Uterus (tissue), 4 donors: ENCODE results near the gene YIF1B. TPM values are rescaled to one million over a fixed set of nuclear protein-coding genes. Genes with fewer than 3 reads are reported as not detected.
"Not testable (repeated sequence)": the region's sequence is repeated elsewhere in the genome, so short reads cannot be mapped to it uniquely, and the experiment has no call there.

Experiments used
- DNase-seq, 2 donors: peaks; one replicate each; pipeline ENCODE4 v3.0.0-alpha.2; 2019 to 2020
- H3K27ac ChIP-seq, 2 donors: fragments of 200-600 bp; sonication (generic); 1 replicate in 1 of 2; 2 replicates in 1 of 2; pipeline ENCODE4 v1.5.1; 2016 to 2018
- H3K27me3 ChIP-seq, 2 donors: fragments of 200-600 bp; sonication (generic); one replicate each; pipeline ENCODE4 v1.5.1; 2018 to 2019; ENCODE audit warnings: control low read depth in 1 of 2
- H3K36me3 ChIP-seq, 2 donors: fragments of 200-600 bp; sonication (generic); one replicate each; pipeline ENCODE4 v1.5.1; 2019; ENCODE audit warnings: control low read depth in 1 of 2
- H3K4me1 ChIP-seq, 2 donors: fragments of 200-600 bp; sonication (generic); one replicate each; pipeline ENCODE4 v1.5.1; 2018 to 2019; ENCODE audit warnings: control low read depth in 1 of 2
- H3K4me3 ChIP-seq, 2 donors: fragments of 200-600 bp; sonication (generic); 1 replicate in 1 of 2; 2 replicates in 1 of 2; pipeline ENCODE4 v1.5.1; 2018 to 2019; ENCODE audit warnings: mild to moderate bottlenecking in 1 of 2
- H3K9me3 ChIP-seq, 2 donors: fragments of 200-600 bp; sonication (generic); one replicate each; pipeline ENCODE4 v1.5.1; 2019; ENCODE audit warnings: control low read depth in 1 of 2
- POLR2A ChIP-seq, 2 donors: fragments of 450-650 bp; IDR thresholded peaks; one replicate each; pipeline ENCODE4 v1.6.1; 2016; ENCODE audit warnings: antibody characterized with exemption in 2 of 2, mild to moderate bottlenecking in 1 of 2, moderate library complexity in 1 of 2
- intact Hi-C: fragments of 100-400 bp; cut with DNase I; formaldehyde crosslinking; loops from one replicate; pipeline ENCODE4 v1.15.1; 2023; ENCODE audit warnings: low total_unique reads
- small RNA-seq: library from RNA; depleted of rRNA; stranded (forward); fragments of <200 nt; gene quantifications from one replicate; pipeline ENCODE3, GENCODE V24; 2016
- total RNA-seq, 4 donors: library from RNA; depleted of rRNA in 3 of 4; stranded (reverse); fragments of >200 nt in 3 of 4; gene quantifications; one replicate each; pipeline versions ENCODE4 v1.1.0 to v1.2.4, GENCODE V29; 2014 to 2023
- TF ChIP-seq, protein P1 (sequence below), 4 experiments: fragments of 200-600 bp in 2 of 4; fragments of 450-650 bp in 2 of 4; sonication (generic) in 2 of 4; IDR thresholded peaks; one replicate each; pipeline ENCODE4 v1.5.1; 2016 to 2019; ENCODE audit warnings: antibody characterized with exemption in 4 of 4, mild to moderate bottlenecking in 2 of 4, moderate library complexity in 1 of 4
- donor health status: DM: yes; HTN: yes; CAD: no.

The YIF1B gene
- total RNA-seq, 4 donors from 2014 or later: 6.4 to 31.7 (median 21.5) TPM

- intact Hi-C loops: no loop called here
- peak overlapping the region in 1 of 2 donors; percentile 61 for H3K27ac ChIP-seq
- TF ChIP-seq, protein P1, sequence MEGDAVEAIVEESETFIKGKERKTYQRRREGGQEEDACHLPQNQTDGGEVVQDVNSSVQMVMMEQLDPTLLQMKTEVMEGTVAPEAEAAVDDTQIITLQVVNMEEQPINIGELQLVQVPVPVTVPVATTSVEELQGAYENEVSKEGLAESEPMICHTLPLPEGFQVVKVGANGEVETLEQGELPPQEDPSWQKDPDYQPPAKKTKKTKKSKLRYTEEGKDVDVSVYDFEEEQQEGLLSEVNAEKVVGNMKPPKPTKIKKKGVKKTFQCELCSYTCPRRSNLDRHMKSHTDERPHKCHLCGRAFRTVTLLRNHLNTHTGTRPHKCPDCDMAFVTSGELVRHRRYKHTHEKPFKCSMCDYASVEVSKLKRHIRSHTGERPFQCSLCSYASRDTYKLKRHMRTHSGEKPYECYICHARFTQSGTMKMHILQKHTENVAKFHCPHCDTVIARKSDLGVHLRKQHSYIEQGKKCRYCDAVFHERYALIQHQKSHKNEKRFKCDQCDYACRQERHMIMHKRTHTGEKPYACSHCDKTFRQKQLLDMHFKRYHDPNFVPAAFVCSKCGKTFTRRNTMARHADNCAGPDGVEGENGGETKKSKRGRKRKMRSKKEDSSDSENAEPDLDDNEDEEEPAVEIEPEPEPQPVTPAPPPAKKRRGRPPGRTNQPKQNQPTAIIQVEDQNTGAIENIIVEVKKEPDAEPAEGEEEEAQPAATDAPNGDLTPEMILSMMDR (IDR thresholded peaks at IDR 0.05): no peak
- no peak for TF ChIP-seq POLR2A (IDR thresholded peaks at IDR 0.05)
- no peaks in the 10 kb centered on the region for H3K9me3 ChIP-seq
- H3K36me3 ChIP-seq: no peaks in the 10 kb centered on the region
- H3K27me3 ChIP-seq: no peaks in the 10 kb centered on the region
- DNase-seq: no peak
- no peaks in the 10 kb centered on the region for H3K4me1 ChIP-seq
- H3K4me3 ChIP-seq: peak overlapping the region; percentile 16 to 53
Measured at GRCh38 chr19:38263689-38264485, 51.9 kb downstream of the YIF1B start.

DNA sequence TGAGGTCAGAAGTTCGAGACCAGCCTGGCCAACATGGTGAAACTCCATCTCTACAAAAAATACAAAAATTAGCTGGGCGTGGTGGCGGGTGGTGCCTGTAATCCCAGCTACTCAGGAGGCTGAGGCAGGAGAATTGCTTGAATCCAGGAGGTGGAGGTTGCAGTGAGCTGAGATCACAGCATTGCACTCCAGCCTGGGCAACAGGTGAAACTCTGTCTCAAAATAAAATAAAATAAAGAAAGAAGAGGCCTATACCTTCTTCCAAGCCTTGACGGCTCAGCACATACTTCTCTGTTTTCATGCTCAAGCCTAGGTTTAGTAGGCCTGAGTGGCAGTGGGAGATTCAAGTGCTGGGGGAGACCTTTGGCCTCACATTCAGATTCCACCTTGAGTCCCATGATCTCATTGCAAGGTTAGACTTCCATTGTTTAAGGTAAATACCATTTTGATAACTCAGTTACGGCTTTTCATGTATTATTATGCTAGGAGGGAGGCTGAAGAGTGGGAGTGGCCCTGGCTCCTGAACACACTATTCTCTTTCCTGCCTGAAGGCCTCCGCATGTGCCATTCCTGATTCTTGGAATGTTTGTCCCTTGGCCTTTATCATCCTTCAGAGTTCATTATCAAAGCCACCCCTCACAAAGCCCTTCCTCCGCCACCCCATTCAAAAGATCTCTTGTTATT, 53.0 kb downstream of the YIF1B start:
- TF ChIP-seq, protein P1 (IDR thresholded peaks at IDR 0.05): no peak
- TF ChIP-seq POLR2A (IDR thresholded peaks at IDR 0.05): no peak
- intact Hi-C loops: no loop called here
- no peak overlapping the region for H3K27ac ChIP-seq
- no peak for DNase-seq
- no peaks in the 10 kb centered on the region for H3K9me3 ChIP-seq
- H3K27me3 ChIP-seq: no peaks in the 10 kb centered on the region
- no peaks in the 10 kb centered on the region for H3K36me3 ChIP-seq
- H3K4me1 ChIP-seq: no peaks in the 10 kb centered on the region
- no peak overlapping the region for H3K4me3 ChIP-seq

- DNase-seq, H3K4me3 ChIP-seq, H3K4me1 ChIP-seq, H3K36me3 ChIP-seq, H3K27ac ChIP-seq, H3K27me3 ChIP-seq, H3K9me3 ChIP-seq, intact Hi-C loops: not testable (repeated sequence)
Measured at GRCh38 chr19:38261942-38262341, 53.8 kb downstream of the YIF1B start.

DNA sequence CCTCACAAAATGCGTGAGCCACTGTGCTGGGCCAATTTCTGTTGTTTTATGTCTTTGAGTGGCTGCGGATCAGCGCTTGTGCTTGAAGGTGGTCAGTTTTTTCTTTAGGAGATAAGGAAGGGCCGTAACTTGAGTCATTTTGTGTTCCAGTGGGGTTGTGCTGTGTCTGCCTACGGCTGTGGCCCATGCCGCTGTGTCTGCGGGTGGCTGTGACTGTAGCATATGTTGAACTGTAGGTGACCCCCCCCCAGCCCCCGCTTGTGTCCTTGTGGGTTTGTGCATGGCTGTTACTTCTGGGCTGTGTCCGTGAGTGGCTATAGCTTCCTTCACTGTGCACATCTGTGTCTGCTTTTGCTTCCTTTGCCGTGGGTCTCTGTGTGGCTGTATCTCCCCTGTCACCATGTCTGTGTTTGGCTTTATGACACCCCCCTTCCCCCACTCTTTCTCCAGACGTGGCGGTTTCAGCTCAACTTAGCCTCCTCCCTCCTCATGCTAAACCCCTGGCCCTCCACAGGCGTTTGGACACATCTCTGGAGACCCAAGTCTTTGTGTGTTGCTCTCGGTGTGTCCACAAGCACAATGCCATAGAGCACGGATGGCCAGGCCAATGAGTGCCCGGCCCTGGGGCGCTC, 60.2 kb downstream of the YIF1B start:
- peak overlapping the region; percentile 56 to 58 for H3K4me3 ChIP-seq
- intact Hi-C loops: no loop called here

GRCh38 chr19:38253788-38254187, 62.0 kb downstream of the YIF1B start:
- Histone ChIP-seq H3K27ac (peak overlapping the region; percentile 92), H3K27me3 (no peaks in the 10 kb centered on the region), H3K36me3 (no peaks in the 10 kb centered on the region), H3K4me1 (peaks cover 0 to 9% of the 10 kb centered on the region in 2 donors), H3K9me3 (no peaks in the 10 kb centered on the region), H3K4me3 (peak overlapping the region; percentile 23 to 35)
- intact Hi-C loops: loop anchor here (2.0 kb wide), 1 partner anchor 67 kb away; no protein-coding TSS in a partner anchor
- no peak for DNase-seq
- TF ChIP-seq, protein P1 (IDR thresholded peaks at IDR 0.05): no peak
- no peak for TF ChIP-seq POLR2A (IDR thresholded peaks at IDR 0.05)

More for the DNA sequence above, 60.2 kb downstream of the YIF1B start:
- no peak for DNase-seq
- H3K27ac ChIP-seq: peak overlapping the region; percentile 92
- peaks cover 0 to 9% of the 10 kb centered on the region in 2 donors for H3K4me1 ChIP-seq
- no peak for TF ChIP-seq POLR2A (IDR thresholded peaks at IDR 0.05)
- TF ChIP-seq, protein P1 (IDR thresholded peaks at IDR 0.05): no peak
- H3K9me3 ChIP-seq: no peaks in the 10 kb centered on the region
- no peaks in the 10 kb centered on the region for H3K27me3 ChIP-seq
- H3K36me3 ChIP-seq: no peaks in the 10 kb centered on the region

Small RNA genes lying within 50 kb of the gene (small RNA-seq; reads per million reads assigned to genes)
- not detected for gene RF00019

Other genes starting within 250 kb of the YIF1B start
- gene DPF1, start 91.7 kb downstream of the YIF1B start, total RNA-seq: 1 to 10 TPM in 1 of 4 donors, under 1 TPM in 1, not detected in 2; 0.85 to 4.2 TPM
- gene PPP1R14A, start 59.6 kb downstream of the YIF1B start, total RNA-seq: 100 to 1,000 TPM in 3 of 4 donors, 1 to 10 TPM in 1; 9.3 to 225 (median 172) TPM
- 10 to 100 TPM; 11.8 to 72.8 (median 29.4) TPM for gene SPINT2, start 51.4 kb downstream of the YIF1B start, total RNA-seq
- gene C19orf33, start 11.7 kb downstream of the YIF1B start, total RNA-seq: 10 to 100 TPM in 1 of 4 donors, 1 to 10 TPM in 2, not detected in 1; 2.9 to 15.3 (median 4.1) TPM
- 10 to 100 TPM in 1 of 4 donors, 1 to 10 TPM in 2, under 1 TPM in 1; 0.59 to 60.6 (median 4.3) TPM for gene KCNK6, start 3.9 kb upstream of the YIF1B start, total RNA-seq
- 10 to 100 TPM in 3 of 4 donors, not detected in 1; 10.6 to 95.3 (median 19.3) TPM for gene CATSPERG, start 19.9 kb upstream of the YIF1B start, total RNA-seq
- 100 to 1,000 TPM in 3 of 4 donors, 10 to 100 TPM in 1; 67.4 to 156 (median 128) TPM for gene PSMD8, start 58.6 kb upstream of the YIF1B start, total RNA-seq
- gene GGN, start 72.1 kb upstream of the YIF1B start, total RNA-seq: under 1 TPM in 1 of 4 donors, not detected in 3; 0.82 TPM
- 1 to 10 TPM in 1 of 4 donors, under 1 TPM in 1, not detected in 2; 0.88 to 5.7 TPM for gene SPRED3, start 72.8 kb upstream of the YIF1B start, total RNA-seq
- 10 to 100 TPM in 2 of 4 donors, 1 to 10 TPM in 2; 2.1 to 21.1 (median 11.7) TPM for gene FAM98C, start 87.1 kb upstream of the YIF1B start, total RNA-seq
- gene RASGRP4, start 110.3 kb upstream of the YIF1B start, total RNA-seq: 1 to 10 TPM in 2 of 4 donors, under 1 TPM in 1, not detected in 1; under 0.01 to 2.0 (median 1.5) TPM
- gene RYR1, start 117.7 kb upstream of the YIF1B start, total RNA-seq: 1 to 10 TPM in 2 of 4 donors, under 1 TPM in 1, not detected in 1; under 0.01 to 6.2 (median 3.5) TPM